Chondrocyte (in vitro differentiated cells): ENCODE data around the gene RBP3. TPM values are rescaled to one million over a fixed set of nuclear protein-coding genes. Genes with fewer than 3 reads are reported as not detected.

Source experiments
- DNase-seq: peaks from one replicate; pipeline ENCODE4 v3.0.0; 2021; ENCODE audit warnings: mixed read lengths, low spot score
- H3K27ac Mint-ChIP-seq: one replicate; pipeline ENCODE4 v1.8.0; 2021; ENCODE audit warnings: mild to moderate bottlenecking, moderate library complexity, mixed read lengths; ENCODE audit not compliant: unreplicated experiment
- H3K27me3 Mint-ChIP-seq: 2 replicates; pipeline ENCODE4 v1.8.0; 2021; ENCODE audit warnings: low read depth, mixed read lengths
- H3K36me3 Mint-ChIP-seq: 2 replicates; pipeline ENCODE4 v1.8.0; 2021; ENCODE audit warnings: low read depth, mixed read lengths
- H3K4me1 Mint-ChIP-seq: 2 replicates; pipeline ENCODE4 v1.8.0; 2021; ENCODE audit warnings: low read depth, mild to moderate bottlenecking, mixed read lengths
- H3K4me3 Mint-ChIP-seq: one replicate; pipeline ENCODE4 v1.8.0; 2021; ENCODE audit warnings: mild to moderate bottlenecking, moderate library complexity, mixed read lengths; ENCODE audit not compliant: unreplicated experiment
- H3K9me3 Mint-ChIP-seq: 2 replicates; pipeline ENCODE4 v1.8.0; 2021; ENCODE audit warnings: low read depth, mixed read lengths
- total RNA-seq: library from RNA; stranded (reverse); gene quantifications from 3 replicates; pipeline ENCODE4 v1.2.1, GENCODE V29; 2021
- TF ChIP-seq, protein P1 (sequence below): fragments of 200-600 bp; sonication (generic); IDR thresholded peaks from 2 replicates; pipeline ENCODE4 v1.5.0; 2021; ENCODE audit warnings: antibody characterized with exemption, mild to moderate bottlenecking, moderate library complexity

The RBP3 gene
- total RNA-seq, 1 donor from 2014 or later: not detected

GRCh38 chr10:47400251-47400650 lies 52.1 kb downstream of the RBP3 start:
- Mint-ChIP-seq H3K4me3 (no peak overlapping the region), H3K4me1 (peaks cover 24% of the 10 kb centered on the region), H3K9me3 (peaks cover 12% of the 10 kb centered on the region), H3K27me3 (no peaks in the 10 kb centered on the region), H3K36me3 (peaks cover 2% of the 10 kb centered on the region), H3K27ac (no peak overlapping the region)
- TF ChIP-seq, protein P1, sequence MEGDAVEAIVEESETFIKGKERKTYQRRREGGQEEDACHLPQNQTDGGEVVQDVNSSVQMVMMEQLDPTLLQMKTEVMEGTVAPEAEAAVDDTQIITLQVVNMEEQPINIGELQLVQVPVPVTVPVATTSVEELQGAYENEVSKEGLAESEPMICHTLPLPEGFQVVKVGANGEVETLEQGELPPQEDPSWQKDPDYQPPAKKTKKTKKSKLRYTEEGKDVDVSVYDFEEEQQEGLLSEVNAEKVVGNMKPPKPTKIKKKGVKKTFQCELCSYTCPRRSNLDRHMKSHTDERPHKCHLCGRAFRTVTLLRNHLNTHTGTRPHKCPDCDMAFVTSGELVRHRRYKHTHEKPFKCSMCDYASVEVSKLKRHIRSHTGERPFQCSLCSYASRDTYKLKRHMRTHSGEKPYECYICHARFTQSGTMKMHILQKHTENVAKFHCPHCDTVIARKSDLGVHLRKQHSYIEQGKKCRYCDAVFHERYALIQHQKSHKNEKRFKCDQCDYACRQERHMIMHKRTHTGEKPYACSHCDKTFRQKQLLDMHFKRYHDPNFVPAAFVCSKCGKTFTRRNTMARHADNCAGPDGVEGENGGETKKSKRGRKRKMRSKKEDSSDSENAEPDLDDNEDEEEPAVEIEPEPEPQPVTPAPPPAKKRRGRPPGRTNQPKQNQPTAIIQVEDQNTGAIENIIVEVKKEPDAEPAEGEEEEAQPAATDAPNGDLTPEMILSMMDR: no peak
- DNase-seq: no peak

- H3K9me3 Mint-ChIP-seq: peaks cover 10% of the 10 kb centered on the region
- H3K27me3 Mint-ChIP-seq: no peaks in the 10 kb centered on the region
- H3K36me3 Mint-ChIP-seq: no peaks in the 10 kb centered on the region
- H3K27ac Mint-ChIP-seq: no peak overlapping the region
- TF ChIP-seq, protein P1: no peak
- H3K4me1 Mint-ChIP-seq: peaks cover 24% of the 10 kb centered on the region
- DNase-seq: no peak
- no peak overlapping the region for H3K4me3 Mint-ChIP-seq
These were observed 52.6 kb downstream of the RBP3 start for GRCh38 chr10:47400786-47401185.

DNA sequence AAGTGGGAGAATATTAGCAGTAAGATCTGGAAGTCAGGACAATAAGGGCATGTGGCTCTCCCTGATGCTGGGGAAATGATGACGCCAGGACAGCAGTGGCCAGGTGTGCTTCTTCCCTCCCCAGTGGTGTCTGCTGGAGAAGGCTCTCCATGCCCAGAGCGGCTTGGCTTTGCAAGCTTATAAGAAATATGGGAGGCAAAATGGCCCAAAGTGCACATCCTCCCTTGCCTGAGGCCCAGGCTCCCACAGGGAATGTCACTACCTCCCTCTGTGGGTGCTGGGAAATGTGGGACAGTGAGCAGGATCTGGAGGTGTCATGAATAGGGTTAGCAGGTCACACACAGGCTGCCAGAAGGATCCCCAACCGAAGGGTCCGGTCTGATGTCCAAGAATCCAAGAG lies 53.0 kb downstream of the RBP3 start:
- DNase-seq: no peak
- H3K27ac Mint-ChIP-seq: no peak overlapping the region
- H3K27me3 Mint-ChIP-seq: no peaks in the 10 kb centered on the region
- TF ChIP-seq, protein P1: no peak
- H3K4me1 Mint-ChIP-seq: peaks cover 24% of the 10 kb centered on the region
- H3K9me3 Mint-ChIP-seq: peaks cover 7% of the 10 kb centered on the region
- H3K4me3 Mint-ChIP-seq: no peak overlapping the region
- no peaks in the 10 kb centered on the region for H3K36me3 Mint-ChIP-seq

- no peak overlapping the region for H3K27ac Mint-ChIP-seq
- H3K4me1 Mint-ChIP-seq: peaks cover 31% of the 10 kb centered on the region
- TF ChIP-seq, protein P1: no peak
- H3K4me3 Mint-ChIP-seq: no peak overlapping the region
- no peaks in the 10 kb centered on the region for H3K36me3 Mint-ChIP-seq
- H3K27me3 Mint-ChIP-seq: no peaks in the 10 kb centered on the region
- no peak for DNase-seq
- H3K9me3 Mint-ChIP-seq: peaks cover 7% of the 10 kb centered on the region
These were observed 53.9 kb downstream of the RBP3 start for GRCh38 chr10:47401874-47402640.

DNA sequence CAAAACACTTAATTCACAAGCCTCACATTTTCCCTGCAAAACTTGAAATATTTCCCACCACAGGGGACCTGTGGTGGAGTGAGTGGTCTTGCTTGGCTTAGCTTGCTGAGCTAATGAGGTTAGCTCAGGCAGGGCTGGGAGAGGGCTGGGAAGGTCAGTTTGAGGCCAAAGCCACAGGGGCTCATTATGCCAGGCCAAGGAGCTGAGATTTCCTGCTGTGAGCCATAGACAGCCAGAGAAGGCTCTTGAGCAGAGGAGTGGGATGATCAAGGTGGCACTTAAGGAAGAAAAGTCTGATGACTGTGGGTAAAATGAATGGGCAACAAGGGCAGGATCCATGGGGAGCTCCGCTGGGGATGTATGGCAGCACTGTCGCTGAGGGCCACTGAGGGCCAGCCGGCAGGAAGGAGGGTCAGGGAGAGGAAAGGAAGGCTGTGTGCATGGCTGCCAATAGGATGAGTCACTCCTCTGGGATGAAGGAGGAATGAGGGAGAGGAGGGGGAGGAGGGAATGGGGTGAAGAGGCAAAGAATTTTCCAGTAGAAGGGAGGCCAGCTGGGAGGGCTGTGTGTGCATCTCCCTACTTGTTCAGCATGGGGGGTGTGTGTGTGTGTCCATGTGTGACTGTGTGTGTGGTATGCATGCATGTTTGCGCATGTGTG lies 54.6 kb downstream of the RBP3 start:
- DNase-seq: no peak
- TF ChIP-seq, protein P1: no peak
- peak overlapping the region; percentile 87 for H3K27ac Mint-ChIP-seq
- H3K9me3 Mint-ChIP-seq: peaks cover 7% of the 10 kb centered on the region
- peaks cover 31% of the 10 kb centered on the region for H3K4me1 Mint-ChIP-seq
- no peak overlapping the region for H3K4me3 Mint-ChIP-seq
- no peaks in the 10 kb centered on the region for H3K36me3 Mint-ChIP-seq
- no peaks in the 10 kb centered on the region for H3K27me3 Mint-ChIP-seq
